ENCODE results near the gene RNF187. TPM values are rescaled to one million over a fixed set of nuclear protein-coding genes. Genes with fewer than 3 reads are reported as not detected.

Gene RNF187
- polyA plus RNA-seq, 1 donor, result 45.9 TPM

GRCh38 chr1:228544921-228545591 is 57.9 kb downstream of the RNF187 start:
- Histone ChIP-seq H3K36me3 (ENCODE audit: control insufficient read depth, insufficient read depth, low read length) (no peaks in the 10 kb centered on the region), H3K27me3 (ENCODE audit: control insufficient read depth, insufficient read depth, low read length) (no peaks in the 10 kb centered on the region), H3K4me3 (ENCODE audit: low read length) (no peak overlapping the region), H3K27ac (ENCODE audit: low read length) (no peak overlapping the region), H3K9me3 (ENCODE audit: control insufficient read depth, low read depth, low read length) (no peaks in the 10 kb centered on the region), H3K4me1 (ENCODE audit: control insufficient read depth, insufficient read depth, low read length) (no peaks in the 10 kb centered on the region)
- DNase-seq, result no peak
- WGBS (ENCODE audit: insufficient coverage, low lambda C conversion rate), result no CpG with 5 or more reads among the region's 4 CpGs

Other genes starting within 250 kb of the RNF187 start
- gene TRIM11, start 80.5 kb upstream of the RNF187 start, polyA plus RNA-seq, result 17.7 TPM
- 1.3 TPM for gene TRIM17, start 70.5 kb upstream of the RNF187 start, polyA plus RNA-seq
- gene RHOU, start 248.1 kb downstream of the RNF187 start, polyA plus RNA-seq, result 44.2 TPM

Data from large intestine (tissue), 3 donors.